MM.1S (cell line): ENCODE data around the gene RNF220.

Experiments used
- EZH2 ChIP-seq: fragments of 300-600 bp; sonication (generic); optimal IDR thresholded peaks from 2 replicates; pipeline ENCODE3; 2017; ENCODE audit warnings: low read depth, mild to moderate bottlenecking, antibody characterized with exemption, low read length, mixed read lengths
- TF ChIP-seq, protein P1 (sequence below): fragments of 300-600 bp; sonication (generic); IDR thresholded peaks from 2 replicates; pipeline ENCODE4 v1.5.1; 2016; ENCODE audit warnings: antibody characterized with exemption, low read length, mixed read lengths

DNA sequence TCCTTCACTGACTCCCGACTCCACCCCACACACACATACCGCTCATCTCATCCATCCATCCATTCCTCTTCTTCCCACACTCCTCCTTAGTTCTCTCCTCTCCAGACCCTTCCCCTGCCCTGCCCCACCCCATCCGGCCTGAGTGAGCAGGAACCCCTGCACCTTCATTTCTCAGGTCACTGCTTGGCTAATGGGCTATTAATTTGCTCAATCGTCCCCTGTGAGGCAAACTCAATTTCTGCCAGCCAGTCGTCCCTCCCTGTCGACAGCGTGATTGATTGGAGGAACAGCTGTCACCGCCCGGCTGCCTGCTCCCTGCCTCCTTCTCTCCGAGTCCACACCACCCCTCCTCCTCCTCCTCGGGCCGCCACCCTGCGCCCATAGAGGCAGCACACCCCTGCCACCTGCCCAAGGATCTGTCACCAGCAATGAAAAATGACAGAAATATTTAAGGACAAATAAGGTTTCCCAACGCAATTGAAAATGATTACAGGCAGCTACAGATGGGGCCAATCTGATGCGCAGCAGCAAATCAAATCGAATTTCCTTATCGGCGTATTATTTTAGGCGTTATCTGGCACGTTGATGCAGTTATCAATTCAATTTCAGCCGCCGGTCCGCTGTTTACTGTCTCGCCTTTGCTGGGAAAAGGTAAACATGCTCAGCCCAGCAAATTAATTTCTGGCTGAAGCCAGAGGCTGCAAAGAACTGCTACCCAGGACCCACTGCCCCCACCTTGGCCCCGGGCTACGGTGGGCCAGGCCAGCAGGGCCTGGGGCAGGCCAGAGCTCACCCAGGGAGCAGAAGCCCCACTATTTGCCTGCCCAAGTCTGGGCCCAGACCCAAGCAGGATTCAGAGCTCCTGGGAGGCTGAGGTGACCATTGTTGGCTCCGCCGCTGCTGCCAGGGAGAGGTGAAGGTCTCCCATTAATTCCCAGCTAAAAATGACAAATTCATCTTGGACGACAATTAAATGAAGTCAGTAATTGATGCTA lies 197.9 kb downstream of the RNF220 start:
- TF ChIP-seq, protein P1, sequence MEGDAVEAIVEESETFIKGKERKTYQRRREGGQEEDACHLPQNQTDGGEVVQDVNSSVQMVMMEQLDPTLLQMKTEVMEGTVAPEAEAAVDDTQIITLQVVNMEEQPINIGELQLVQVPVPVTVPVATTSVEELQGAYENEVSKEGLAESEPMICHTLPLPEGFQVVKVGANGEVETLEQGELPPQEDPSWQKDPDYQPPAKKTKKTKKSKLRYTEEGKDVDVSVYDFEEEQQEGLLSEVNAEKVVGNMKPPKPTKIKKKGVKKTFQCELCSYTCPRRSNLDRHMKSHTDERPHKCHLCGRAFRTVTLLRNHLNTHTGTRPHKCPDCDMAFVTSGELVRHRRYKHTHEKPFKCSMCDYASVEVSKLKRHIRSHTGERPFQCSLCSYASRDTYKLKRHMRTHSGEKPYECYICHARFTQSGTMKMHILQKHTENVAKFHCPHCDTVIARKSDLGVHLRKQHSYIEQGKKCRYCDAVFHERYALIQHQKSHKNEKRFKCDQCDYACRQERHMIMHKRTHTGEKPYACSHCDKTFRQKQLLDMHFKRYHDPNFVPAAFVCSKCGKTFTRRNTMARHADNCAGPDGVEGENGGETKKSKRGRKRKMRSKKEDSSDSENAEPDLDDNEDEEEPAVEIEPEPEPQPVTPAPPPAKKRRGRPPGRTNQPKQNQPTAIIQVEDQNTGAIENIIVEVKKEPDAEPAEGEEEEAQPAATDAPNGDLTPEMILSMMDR: no peak
- TF ChIP-seq EZH2: no peak
